ENCODE data around the gene SPI1.
A peak's percentile ranks its signal among the peaks of the same experiment; 100 is the strongest.

SPI1 gene

DNA sequence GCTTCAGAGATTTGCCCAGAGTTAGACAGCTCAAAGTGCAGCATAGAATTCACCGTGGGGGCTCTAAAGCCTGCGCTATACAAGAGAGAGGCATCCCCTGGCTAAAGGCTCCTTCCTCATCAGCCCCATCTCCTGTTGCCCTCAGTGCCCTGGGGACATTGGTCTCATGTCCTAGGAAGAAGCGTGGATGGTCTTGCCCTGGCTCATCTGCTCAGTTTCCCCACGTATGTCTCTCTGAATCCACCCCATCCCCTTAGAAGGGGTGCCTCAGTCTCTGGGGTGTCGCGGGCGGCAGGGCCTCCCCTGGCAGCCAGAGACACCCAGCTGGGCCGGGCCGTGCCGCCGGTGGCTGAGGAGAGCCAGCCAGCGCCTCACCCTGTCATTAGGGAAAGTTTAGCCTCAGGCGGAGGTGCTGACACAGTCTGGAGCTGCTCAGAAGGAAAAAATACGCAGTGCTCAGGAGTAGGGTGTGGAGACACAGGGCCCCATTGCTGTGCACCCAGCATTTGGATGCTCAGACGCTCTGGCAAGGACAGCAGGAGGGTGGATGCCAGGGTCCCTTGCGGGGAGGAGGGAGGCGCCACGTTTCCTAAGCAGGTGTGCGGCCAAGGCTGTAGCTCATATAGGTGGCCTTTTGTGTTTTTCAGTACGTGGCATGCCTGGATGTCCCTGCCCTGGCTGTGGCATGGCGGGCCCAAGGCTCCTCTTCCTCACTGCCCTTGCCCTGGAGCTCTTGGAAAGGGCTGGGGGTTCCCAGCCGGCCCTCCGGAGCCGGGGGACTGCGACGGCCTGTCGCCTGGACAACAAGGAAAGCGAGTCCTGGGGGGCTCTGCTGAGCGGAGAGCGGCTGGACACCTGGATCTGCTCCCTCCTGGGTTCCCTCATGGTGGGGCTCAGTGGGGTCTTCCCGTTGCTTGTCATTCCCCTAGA is 31.4 kb upstream of the SPI1 start:
- H3K4me3 ChIP-seq (ENCODE audit: insufficient read depth, low read length, poor library complexity, severe bottlenecking), result no peak overlapping the region
- H3F3A ChIP-seq (ENCODE audit: insufficient read depth), result peaks cover 28% of the 10 kb centered on the region
- H3K27ac ChIP-seq (ENCODE audit: low read depth, low read length), result no peak overlapping the region
- peak overlapping the region; percentile 75; the same call in 1 of the 2 replicates for H3K9ac ChIP-seq (ENCODE audit: low read length)
- H4K20me1 ChIP-seq (ENCODE audit: low read depth, low read length), result no peaks in the 10 kb centered on the region
- no peaks in the 10 kb centered on the region for H3K36me3 ChIP-seq (ENCODE audit: low read length)
- TF ChIP-seq, protein P1, sequence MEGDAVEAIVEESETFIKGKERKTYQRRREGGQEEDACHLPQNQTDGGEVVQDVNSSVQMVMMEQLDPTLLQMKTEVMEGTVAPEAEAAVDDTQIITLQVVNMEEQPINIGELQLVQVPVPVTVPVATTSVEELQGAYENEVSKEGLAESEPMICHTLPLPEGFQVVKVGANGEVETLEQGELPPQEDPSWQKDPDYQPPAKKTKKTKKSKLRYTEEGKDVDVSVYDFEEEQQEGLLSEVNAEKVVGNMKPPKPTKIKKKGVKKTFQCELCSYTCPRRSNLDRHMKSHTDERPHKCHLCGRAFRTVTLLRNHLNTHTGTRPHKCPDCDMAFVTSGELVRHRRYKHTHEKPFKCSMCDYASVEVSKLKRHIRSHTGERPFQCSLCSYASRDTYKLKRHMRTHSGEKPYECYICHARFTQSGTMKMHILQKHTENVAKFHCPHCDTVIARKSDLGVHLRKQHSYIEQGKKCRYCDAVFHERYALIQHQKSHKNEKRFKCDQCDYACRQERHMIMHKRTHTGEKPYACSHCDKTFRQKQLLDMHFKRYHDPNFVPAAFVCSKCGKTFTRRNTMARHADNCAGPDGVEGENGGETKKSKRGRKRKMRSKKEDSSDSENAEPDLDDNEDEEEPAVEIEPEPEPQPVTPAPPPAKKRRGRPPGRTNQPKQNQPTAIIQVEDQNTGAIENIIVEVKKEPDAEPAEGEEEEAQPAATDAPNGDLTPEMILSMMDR (IDR thresholded peaks at IDR 0.05; ENCODE audit: insufficient read depth, low read length, poor library complexity, severe bottlenecking), result no peak
- TF ChIP-seq EZH2phosphoT487 (conservative IDR thresholded peaks at IDR 0.05; ENCODE audit: low read length), result no peak
- peak overlapping the region; percentile 92 for H3K4me2 ChIP-seq (ENCODE audit: low read depth, low read length, poor library complexity, severe bottlenecking)
- no peaks in the 10 kb centered on the region for H3K9me2 ChIP-seq (replicated peaks; ENCODE audit: insufficient read depth, low read length)
- no peaks in the 10 kb centered on the region for H3K27me3 ChIP-seq (ENCODE audit: low read length)
- no peaks in the 10 kb centered on the region for H3K79me2 ChIP-seq (ENCODE audit: insufficient read depth, low read length)
- H2AFZ ChIP-seq (ENCODE audit: low read depth, low read length, severe bottlenecking), result no peak overlapping the region
- no peaks in the 10 kb centered on the region for H3K9me3 ChIP-seq (ENCODE audit: insufficient read depth, low read length)

DNA sequence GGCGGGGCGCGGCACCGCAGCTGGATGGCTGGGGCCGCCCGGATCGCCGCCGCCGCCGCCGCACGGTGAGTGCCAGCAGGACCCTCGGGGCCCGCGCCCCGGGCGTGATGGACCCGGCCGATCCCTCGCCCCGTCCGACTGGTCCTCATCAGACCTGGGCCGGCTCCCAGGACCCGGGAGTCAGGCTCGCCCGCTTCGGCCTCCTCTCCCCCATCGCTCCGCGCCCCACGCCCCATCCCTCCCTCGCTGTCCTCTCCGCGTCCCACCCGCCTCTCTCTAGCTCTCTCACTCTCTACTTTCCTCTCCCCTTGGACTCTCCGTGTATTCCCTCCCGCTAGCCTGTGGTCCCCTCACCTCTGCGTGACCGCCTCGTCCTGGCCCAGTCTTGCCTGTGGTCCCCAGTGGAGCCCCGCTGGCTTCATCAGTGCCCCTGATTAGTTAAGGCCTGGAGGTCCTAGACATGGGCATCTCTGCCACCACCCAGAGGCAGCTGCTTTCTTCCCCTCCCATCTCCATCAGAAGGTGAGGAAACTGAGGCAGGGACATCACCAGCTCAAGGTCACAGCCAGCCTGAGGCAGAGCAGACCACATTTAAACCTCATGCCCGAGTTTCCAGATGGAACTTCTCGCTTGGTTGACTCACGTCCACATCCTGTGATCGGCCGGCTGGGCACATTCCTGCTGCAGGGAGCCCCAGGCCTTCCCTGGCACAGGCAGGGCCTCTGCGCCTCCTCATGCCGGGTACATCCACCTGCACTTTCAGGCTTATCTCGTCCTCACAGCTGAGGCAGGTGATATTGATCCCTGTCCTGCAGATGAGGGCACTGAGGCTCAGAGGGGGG is 30.5 kb upstream of the SPI1 start:
- H2AFZ ChIP-seq (ENCODE audit: low read depth, low read length, severe bottlenecking), result peak overlapping the region; percentile 92
- peak overlapping the region; percentile 15; the same call in 1 of the 2 replicates for H3K27ac ChIP-seq (ENCODE audit: low read depth, low read length)
- H3K9me2 ChIP-seq (replicated peaks; ENCODE audit: insufficient read depth, low read length), result no peaks in the 10 kb centered on the region
- H3K4me2 ChIP-seq (ENCODE audit: low read depth, low read length, poor library complexity, severe bottlenecking), result peak overlapping the region; percentile 92
- H3K79me2 ChIP-seq (ENCODE audit: insufficient read depth, low read length), result no peaks in the 10 kb centered on the region
- no peaks in the 10 kb centered on the region for H3K27me3 ChIP-seq (ENCODE audit: low read length)
- H3K4me3 ChIP-seq (ENCODE audit: insufficient read depth, low read length, poor library complexity, severe bottlenecking), result peak overlapping the region; percentile 61
- peaks cover 28% of the 10 kb centered on the region for H3F3A ChIP-seq (ENCODE audit: insufficient read depth)
- no peaks in the 10 kb centered on the region for H3K9me3 ChIP-seq (ENCODE audit: insufficient read depth, low read length)
- peak overlapping the region; percentile 75 for H3K9ac ChIP-seq (ENCODE audit: low read length)
- TF ChIP-seq EZH2phosphoT487 (conservative IDR thresholded peaks at IDR 0.05; ENCODE audit: low read length), result no peak
- TF ChIP-seq, protein P1 (IDR thresholded peaks at IDR 0.05; ENCODE audit: insufficient read depth, low read length, poor library complexity, severe bottlenecking), result no peak
- no peaks in the 10 kb centered on the region for H3K36me3 ChIP-seq (ENCODE audit: low read length)
- H4K20me1 ChIP-seq (ENCODE audit: low read depth, low read length), result no peaks in the 10 kb centered on the region

DNA sequence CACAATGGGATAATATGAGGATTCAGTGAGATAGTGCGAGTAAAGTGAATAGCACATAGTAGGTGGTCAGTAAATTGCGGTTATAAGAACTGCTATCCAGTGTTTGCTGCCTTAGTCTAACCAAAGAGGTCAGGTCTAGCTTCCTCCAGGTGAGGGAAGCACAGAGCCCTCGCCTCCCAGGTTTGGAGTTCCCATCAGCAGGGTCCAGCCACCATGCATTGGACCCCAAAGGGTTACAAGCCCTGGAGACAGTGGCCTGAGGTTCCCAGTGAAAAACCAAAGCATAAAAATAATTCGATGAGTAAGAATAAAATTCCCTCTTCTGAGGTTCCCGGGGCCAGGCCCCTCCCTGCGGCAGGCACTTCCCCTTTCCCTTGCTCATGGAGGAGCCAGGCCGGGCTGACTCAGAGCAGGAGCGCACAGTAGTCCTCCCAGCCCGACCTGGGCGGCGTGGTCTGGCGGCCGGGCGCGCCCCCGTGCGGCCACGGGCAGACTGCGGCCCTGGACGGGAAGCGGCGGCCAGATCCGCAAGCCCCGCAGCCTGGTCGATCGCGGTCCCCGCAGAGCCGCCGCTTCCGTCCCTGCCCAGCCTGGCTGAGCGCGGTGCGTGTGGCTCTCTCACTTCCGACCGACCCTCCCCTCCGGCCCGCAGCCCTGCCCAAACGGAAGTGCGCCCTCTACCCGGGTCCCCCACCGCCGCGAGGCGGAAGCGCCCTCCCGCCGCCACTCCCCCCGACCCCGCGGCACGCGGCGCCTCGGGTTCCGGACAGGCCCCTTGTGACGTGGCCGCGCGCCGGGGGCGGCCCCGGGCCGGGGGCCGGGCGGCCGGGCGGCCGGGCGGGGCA is 29.6 kb upstream of the SPI1 start, which contains the start of gene SLC39A13:
TSS of gene SLC39A13 (plus strand) at position 845 of the 845 bp plus-strand sequence. CDS start 1,505 bp downstream, outside the sequence.
- no peaks in the 10 kb centered on the region for H3K36me3 ChIP-seq (ENCODE audit: low read length)
- H3K27me3 ChIP-seq (ENCODE audit: low read length), result no peaks in the 10 kb centered on the region
- H3F3A ChIP-seq (ENCODE audit: insufficient read depth), result peaks cover 28% of the 10 kb centered on the region
- H3K9ac ChIP-seq (ENCODE audit: low read length), result peak within 1 kb of the TSS; percentile 75
- no peak for TF ChIP-seq EZH2phosphoT487 (conservative IDR thresholded peaks at IDR 0.05; ENCODE audit: low read length)
- TF ChIP-seq, protein P1 (IDR thresholded peaks at IDR 0.05; ENCODE audit: insufficient read depth, low read length, poor library complexity, severe bottlenecking), result peak; percentile 88
- H3K4me2 ChIP-seq (ENCODE audit: low read depth, low read length, poor library complexity, severe bottlenecking), result peak within 1 kb of the TSS; percentile 92
- H2AFZ ChIP-seq (ENCODE audit: low read depth, low read length, severe bottlenecking), result peak within 1 kb of the TSS; percentile 92
- peak within 1 kb of the TSS; percentile 82 for H3K27ac ChIP-seq (ENCODE audit: low read depth, low read length)
- no peaks in the 10 kb centered on the region for H3K79me2 ChIP-seq (ENCODE audit: insufficient read depth, low read length)
- no peaks in the 10 kb centered on the region for H3K9me2 ChIP-seq (replicated peaks; ENCODE audit: insufficient read depth, low read length)
- no peaks in the 10 kb centered on the region for H4K20me1 ChIP-seq (ENCODE audit: low read depth, low read length)
- H3K4me3 ChIP-seq (ENCODE audit: insufficient read depth, low read length, poor library complexity, severe bottlenecking), result peak within 1 kb of the TSS; percentile 67
- H3K9me3 ChIP-seq (ENCODE audit: insufficient read depth, low read length), result no peaks in the 10 kb centered on the region

Measured in SU-DHL-6 (cell line).